Sigmoid colon (tissue), 4 donors: ENCODE results near the gene GCGR.

Experiments used
- EP300 ChIP-seq, 4 donors: sonication (generic); formaldehyde crosslinking; IDR thresholded peaks; one replicate each; pipeline ENCODE4 v1.6.1; 2017; ENCODE audit warnings: antibody characterized with exemption in 4 of 4
- POLR2A ChIP-seq, 2 donors: fragments of 450-650 bp; IDR thresholded peaks; one replicate each; pipeline ENCODE4 v1.6.1; 2016; ENCODE audit warnings: antibody characterized with exemption in 2 of 2, mild to moderate bottlenecking in 2 of 2, moderate library complexity in 2 of 2
- POLR2AphosphoS5 ChIP-seq, 4 donors: sonication (generic); formaldehyde crosslinking; IDR thresholded peaks; one replicate each; pipeline ENCODE4 v1.6.1; 2017; ENCODE audit warnings: antibody characterized with exemption in 4 of 4
- TF ChIP-seq, protein P1 (sequence below), 4 experiments: fragments of 450-650 bp in 3 of 4; fragments of 200-600 bp in 1 of 4; IDR thresholded peaks; one replicate each; pipeline ENCODE4 v1.5.1; 2016 to 2019; ENCODE audit warnings: antibody characterized with exemption in 4 of 4, mild to moderate bottlenecking in 3 of 4, moderate library complexity in 2 of 4

DNA sequence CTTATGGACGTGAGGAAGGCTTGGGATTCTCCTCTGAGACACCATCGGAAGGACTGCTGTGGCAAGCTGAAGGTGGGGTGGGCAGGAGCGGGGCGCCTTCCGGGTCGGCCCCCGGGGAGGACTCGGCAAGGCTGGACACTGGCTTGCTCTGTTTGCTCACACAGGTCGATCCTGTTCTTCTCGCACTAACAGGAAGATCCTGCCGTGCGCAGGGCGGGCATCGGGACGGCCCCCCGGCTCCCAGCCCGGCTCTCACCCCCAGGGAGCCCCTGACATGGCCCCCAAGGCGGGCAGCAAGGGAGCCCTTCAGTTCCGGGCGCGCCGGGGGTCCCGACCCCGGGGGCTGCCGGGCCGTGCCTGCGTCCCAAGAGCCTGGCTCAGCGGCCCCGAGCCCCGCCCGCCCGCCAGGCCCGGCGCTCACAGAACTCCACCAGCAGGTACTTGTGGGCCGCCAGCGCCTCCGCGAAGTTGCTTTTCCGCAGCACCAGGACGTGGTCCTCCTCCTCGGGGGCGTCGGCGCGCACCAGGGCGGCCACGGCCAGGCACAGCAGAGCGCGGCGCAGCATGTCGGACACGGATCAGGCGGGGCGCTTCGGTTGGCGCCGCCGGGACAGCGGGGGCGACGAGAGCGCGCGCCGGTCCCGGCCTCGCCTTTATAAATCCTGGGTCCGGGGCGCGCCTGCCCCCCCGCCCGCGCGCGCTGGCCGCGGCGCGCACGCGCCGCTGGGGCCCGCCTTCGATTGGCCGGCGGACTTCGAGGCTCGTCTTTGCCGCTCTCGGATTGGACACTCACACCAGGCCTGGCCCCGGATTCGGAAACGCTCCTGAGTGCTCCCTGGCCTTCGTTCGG lies 56.2 kb downstream of the GCGR start, which contains the start of gene P4HB:
- TF ChIP-seq EP300 (IDR thresholded peaks at IDR 0.05) (no peak), POLR2AphosphoS5 (IDR thresholded peaks at IDR 0.05) (peak; percentile 53 to 90 (median 84)), POLR2A (IDR thresholded peaks at IDR 0.05) (peak in 1 of 2 donors; percentile 32)
- TF ChIP-seq, protein P1, sequence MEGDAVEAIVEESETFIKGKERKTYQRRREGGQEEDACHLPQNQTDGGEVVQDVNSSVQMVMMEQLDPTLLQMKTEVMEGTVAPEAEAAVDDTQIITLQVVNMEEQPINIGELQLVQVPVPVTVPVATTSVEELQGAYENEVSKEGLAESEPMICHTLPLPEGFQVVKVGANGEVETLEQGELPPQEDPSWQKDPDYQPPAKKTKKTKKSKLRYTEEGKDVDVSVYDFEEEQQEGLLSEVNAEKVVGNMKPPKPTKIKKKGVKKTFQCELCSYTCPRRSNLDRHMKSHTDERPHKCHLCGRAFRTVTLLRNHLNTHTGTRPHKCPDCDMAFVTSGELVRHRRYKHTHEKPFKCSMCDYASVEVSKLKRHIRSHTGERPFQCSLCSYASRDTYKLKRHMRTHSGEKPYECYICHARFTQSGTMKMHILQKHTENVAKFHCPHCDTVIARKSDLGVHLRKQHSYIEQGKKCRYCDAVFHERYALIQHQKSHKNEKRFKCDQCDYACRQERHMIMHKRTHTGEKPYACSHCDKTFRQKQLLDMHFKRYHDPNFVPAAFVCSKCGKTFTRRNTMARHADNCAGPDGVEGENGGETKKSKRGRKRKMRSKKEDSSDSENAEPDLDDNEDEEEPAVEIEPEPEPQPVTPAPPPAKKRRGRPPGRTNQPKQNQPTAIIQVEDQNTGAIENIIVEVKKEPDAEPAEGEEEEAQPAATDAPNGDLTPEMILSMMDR (IDR thresholded peaks at IDR 0.05), result no peak
